Right renal pelvis (tissue), 4 donors: ENCODE measurements around the gene HSD17B4. TPM values are rescaled to one million over a fixed set of nuclear protein-coding genes. Genes with fewer than 3 reads are reported as not detected.
"Not testable (repeated sequence)": the region's sequence is repeated elsewhere in the genome, so short reads cannot be mapped to it uniquely, and the experiment has no call there.

ENCODE experiments used
- DNase-seq, 4 donors: peaks; one replicate each; pipeline ENCODE4 v3.0.0-alpha.2; 2013; ENCODE audit warnings: low read depth in 4 of 4, low spot score in 3 of 4, missing footprints in 1 of 4
- polyA plus RNA-seq, 4 donors: library from polyadenylated mRNA; unstranded; fragments of 120-200 nt; gene quantifications; one replicate each; pipeline ENCODE4 v1.2.1, GENCODE V29; 2013; ENCODE audit not compliant: insufficient read length in 4 of 4

Gene HSD17B4
- polyA plus RNA-seq, 4 donors = 208 to 251 (median 233) TPM

- DNase-seq = no peak
These were observed 24.0 kb downstream of the HSD17B4 start for GRCh38 chr5:119476341-119476740.

DNA sequence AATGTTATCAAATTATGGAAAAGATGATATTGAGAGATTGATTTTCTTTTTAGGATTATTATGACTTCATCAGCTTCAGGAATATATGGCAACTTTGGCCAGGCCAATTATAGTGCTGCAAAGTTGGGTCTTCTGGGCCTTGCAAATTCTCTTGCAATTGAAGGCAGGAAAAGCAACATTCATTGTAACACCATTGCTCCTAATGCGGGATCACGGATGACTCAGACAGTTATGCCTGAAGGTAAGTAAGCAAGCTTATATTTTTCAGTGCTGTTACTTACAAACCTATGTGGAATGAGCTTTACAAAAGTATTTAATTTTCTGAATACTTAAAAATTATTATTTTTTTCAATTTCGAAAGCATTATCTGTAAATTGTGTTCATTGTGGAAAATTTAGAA lies 26.5 kb downstream of the HSD17B4 start:
- DNase-seq = no peak

DNA sequence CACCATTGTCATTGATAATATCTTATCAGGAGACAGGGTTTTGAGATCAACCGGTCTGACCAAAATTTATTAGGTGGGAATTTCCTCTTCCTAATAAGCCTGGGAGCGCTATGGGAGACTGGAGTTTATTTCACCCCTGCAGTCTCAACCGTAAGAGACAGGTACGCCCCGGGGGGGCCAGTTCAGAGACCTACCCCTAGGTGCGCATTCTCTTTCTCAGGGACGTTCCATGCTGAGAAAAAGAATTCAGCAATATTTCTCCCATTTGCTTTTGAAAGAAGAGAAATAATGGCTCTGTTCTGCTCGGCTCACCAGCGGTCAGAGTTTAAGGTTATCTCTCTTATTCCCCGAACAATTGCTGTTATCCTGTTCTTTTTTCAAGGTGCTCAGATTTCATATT lies 28.3 kb downstream of the HSD17B4 start:
- DNase-seq = not testable (repeated sequence)

- DNase-seq = no peak
These were observed 30.9 kb downstream of the HSD17B4 start for GRCh38 chr5:119483155-119483554.

DNA sequence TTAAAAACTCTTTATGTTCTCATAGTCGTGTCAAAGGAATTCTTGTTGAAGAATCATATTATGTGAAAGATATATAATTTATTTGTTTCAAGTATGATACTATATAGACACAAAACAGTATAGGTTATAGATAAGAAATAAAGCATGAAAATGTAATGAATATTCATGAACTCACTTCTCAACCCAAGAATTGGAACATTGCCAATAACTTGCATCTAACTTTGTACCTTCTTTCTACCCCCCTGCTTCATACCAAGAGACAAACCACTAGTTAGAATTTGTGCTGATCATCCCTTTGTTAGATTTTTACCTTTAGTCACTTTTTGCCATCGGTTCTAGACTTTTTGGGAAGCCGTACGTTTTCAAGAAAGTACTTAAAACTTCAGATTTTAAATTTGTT lies 32.6 kb downstream of the HSD17B4 start:
- no peak for DNase-seq

- DNase-seq = no peak
These were observed 49.4 kb downstream of the HSD17B4 start for GRCh38 chr5:119501671-119502179.

- not testable (repeated sequence) for DNase-seq
These were observed 51.6 kb downstream of the HSD17B4 start for GRCh38 chr5:119503939-119504338.

DNA sequence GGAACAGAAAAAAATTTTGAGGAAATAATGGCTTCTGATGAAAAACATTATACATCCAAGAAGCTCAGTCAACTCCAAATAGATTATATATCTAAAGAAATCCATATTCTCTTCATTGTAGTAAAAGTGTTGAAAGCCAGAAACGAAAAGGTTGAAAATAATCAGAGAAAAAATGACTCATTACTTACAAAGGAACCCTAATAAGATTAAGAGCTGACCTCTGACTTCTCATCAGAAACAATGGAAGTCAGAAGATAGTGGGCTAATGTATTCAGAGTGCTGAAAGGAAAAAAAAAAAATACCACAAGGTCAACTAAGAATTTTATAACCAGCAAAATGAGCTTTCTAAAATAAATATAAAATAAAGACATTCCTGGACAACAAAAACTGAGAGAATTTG lies 60.0 kb downstream of the HSD17B4 start:
- DNase-seq = no peak

GRCh38 chr5:119515192-119515591 lies 62.9 kb downstream of the HSD17B4 start:
- DNase-seq = no peak

DNA sequence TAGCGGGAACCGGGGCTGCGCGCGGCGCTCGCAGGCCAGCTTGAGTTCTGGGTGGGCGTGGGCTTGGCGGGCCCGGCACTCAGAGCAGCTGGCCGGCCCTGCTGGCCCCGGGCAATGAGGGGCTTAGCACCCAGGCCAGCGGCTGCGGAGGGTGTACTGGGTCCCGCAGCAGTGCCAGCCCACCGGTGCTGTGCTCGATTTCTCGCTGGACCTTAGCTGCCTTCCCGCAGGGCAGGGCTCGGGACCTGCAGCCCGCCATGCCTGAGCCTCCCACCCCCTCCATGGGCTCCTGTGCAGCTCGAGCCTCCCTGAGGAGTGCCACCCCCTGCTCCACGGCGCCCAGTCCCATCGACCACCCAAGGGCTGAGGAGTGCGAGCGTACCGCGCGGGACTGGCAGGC lies 64.8 kb downstream of the HSD17B4 start:
- DNase-seq = not testable (repeated sequence)

DNA sequence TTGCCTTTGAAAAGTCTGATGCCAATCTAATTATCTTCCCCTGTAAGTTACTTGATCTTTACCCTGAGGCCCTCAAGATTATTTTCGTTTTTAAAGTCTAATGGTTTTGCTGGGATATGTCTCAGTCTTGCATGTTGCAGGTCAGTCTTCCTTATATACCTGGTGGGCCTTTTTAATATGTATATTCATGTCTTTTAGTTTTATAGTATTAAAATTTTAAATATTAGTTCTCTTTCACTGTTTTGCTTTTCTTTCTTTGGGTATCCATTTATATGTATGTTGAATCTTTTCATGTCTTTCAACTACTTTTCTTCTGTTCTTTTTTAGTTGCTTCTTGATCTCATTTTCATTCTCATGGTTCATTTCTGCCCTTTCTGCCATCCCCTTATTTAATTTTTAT lies 68.9 kb downstream of the HSD17B4 start:
- DNase-seq = no peak

DNA sequence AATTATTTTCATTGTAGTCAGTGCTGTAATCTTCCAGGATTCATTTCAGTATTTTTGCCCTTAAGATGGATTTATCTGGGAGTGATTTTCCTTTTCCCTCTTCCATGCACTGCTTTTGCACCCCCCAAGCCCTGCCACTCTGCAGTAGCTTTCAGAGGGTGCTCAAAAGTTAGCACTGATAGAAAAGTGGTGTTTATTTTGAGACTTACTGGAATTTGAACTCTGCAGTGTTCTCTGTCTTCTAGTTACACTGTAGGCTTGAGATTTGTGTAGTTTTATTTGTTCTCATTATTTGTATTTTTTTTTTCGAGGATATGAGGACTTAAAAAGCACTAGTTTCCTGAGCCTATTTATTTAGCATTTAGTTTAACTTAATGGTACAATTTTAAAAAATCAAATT lies 70.5 kb downstream of the HSD17B4 start:
- DNase-seq = no peak

GRCh38 chr5:119524485-119524884 lies 72.2 kb downstream of the HSD17B4 start:
- no peak for DNase-seq

DNA sequence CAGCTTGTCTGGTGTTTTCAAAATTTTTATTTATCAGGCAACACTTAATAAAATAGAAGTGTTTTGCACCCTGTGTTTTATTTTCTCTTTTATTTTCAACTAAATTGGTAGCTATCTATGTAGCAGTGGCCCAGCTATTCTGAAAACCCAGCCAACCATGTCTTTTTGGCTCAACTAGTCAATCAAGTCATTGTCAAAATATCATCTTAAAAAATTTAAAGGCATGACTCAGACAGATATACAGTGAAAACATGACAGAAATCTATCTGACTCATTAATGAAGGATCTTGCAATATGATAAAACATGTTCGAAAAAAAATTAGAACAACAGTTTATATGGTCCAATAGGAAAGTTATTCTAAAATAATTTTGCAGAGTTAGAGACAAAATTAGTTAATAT lies 75.1 kb downstream of the HSD17B4 start:
- DNase-seq = no peak

DNA sequence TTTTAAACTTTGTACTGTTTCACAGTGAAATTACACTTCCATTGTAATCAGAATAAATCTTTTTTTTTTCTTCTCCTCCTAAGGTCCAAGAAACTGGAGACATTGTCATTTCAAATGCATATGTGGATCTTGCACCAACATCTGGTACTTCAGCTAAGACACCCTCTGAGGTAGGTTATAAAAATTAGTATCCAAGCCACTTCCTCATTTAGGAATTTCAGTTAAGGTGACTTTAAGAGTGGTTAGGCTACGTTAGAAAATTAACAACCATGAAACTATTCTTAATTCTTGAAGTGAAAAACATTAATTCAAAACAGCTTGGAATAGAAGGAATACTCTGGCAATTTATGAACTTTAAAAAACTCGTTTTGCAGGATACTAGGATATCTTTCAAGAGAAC lies 77.5 kb downstream of the HSD17B4 start:
- DNase-seq = no peak

DNA sequence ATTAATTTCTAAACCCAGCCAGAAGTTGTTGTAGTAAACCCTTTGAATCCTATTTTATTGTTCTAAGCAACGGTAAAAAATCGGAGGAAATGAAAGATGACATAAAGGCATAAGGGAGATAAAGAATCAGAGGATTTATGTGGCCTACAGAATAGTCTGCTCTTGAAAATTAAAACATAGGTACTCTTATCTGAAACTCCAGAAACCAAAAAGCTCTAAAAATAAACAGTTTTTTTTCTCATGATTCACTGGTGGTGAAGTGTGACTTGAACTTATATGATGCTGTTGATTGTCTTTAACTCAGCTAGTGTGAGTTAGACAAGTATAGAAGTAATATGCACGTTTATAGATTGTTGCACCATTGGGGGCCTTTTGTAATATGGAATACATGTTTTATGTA lies 80.3 kb downstream of the HSD17B4 start:
- no peak for DNase-seq

GRCh38 chr5:119537704-119538103 lies 85.4 kb downstream of the HSD17B4 start:
- no peak for DNase-seq

- DNase-seq = no peak
These were observed 89.4 kb downstream of the HSD17B4 start for GRCh38 chr5:119541716-119542115.

GRCh38 chr5:119551819-119552218 lies 99.5 kb downstream of the HSD17B4 start:
- DNase-seq = no peak

DNA sequence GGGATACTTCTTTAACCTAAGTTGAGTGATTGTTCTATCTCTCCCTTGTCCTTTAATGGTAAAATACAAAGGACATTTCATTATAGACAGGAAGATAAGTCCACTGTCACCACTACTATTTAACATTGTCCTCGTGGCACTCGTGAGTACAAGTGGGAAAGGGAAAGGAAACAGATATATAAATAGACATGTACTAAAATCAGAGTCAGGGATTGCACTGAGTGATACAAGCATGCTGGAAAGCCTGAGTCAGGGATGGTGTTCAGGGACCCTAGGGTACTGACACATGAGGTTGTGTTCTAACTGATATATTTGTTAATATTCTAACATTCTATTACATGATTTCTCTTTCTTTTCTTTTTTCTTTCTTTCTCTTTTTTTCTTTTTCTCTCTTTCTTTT lies 102.3 kb downstream of the HSD17B4 start:
- DNase-seq = no peak

DNA sequence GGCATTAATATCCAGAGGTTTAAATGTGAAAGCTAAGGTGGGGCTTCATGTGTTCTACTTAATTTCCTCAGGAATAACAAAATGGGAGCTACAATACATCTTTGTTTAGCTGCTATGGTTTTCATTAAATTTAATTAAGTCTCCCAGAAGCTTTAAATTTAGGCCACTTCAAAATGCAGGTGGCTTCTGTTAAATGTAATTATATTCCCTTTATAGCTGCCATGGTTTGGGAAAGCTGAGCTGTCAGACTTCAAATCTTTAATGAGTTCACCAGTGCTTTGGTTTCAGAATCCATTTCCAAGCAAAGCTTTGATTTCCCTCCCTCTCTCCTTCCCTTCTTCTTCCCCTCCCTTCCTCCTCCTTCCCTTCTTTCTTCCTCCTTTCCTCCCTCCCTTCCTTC lies 118.6 kb downstream of the HSD17B4 start:
- DNase-seq = peak in 2 of 4 donors; percentile 18 to 23

DNA sequence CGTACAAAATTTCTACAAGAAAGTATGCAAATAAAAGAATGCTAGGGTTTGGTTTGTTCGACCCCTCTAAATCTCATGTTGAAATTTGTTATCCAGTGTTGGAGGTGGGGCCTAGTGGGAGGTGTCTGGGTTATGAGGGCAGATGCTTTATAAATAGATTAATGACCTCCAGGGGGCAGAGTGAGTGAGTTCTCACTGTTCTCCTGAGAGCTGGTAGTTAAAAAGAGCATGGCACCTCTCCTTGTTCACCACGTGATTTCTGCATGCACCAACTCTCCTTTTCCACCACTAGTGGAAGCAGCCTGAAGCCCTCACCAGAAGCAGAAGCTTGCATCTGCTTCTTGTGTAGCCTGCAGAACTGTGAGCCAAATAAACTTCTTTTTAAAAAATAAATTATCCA lies 126.6 kb downstream of the HSD17B4 start:
- no peak for DNase-seq

- DNase-seq = no peak
These were observed 130.7 kb downstream of the HSD17B4 start for GRCh38 chr5:119582987-119583386.
